ENCODE data around the gene KCTD7.
"Not testable (repeated sequence)": the region's sequence is repeated elsewhere in the genome, so short reads cannot be mapped to it uniquely, and the experiment has no call there.

Gene KCTD7
- total RNA-seq: 37.3 to 43.2 reads per million in 2 donors

GRCh38 chr7:66628361-66629221 lies at the start of gene KCTD7:
KCTD7 (plus strand) TSS chr7:66628881; CDS start chr7:66629065, 184 bp downstream.
- peak; percentile 93 for DNase-seq

- not testable (repeated sequence) for DNase-seq
Observed at GRCh38 chr7:66580380-66580779, 48.3 kb upstream of the KCTD7 start.

GRCh38 chr7:66582816-66583489 lies 45.7 kb upstream of the KCTD7 start:
- not testable (repeated sequence) for DNase-seq

GRCh38 chr7:66583490-66584110 lies 45.1 kb upstream of the KCTD7 start:
- DNase-seq: no peak

GRCh38 chr7:66586181-66586580 lies 42.5 kb upstream of the KCTD7 start:
- DNase-seq: no peak

- not testable (repeated sequence) for DNase-seq
Observed at GRCh38 chr7:66588226-66588625, 40.5 kb upstream of the KCTD7 start.

- DNase-seq: not testable (repeated sequence)
Observed at GRCh38 chr7:66588856-66589570, 39.7 kb upstream of the KCTD7 start.

- not testable (repeated sequence) for DNase-seq
Observed at GRCh38 chr7:66590302-66591057, 38.2 kb upstream of the KCTD7 start.

GRCh38 chr7:66591058-66591798 lies 37.5 kb upstream of the KCTD7 start:
- peak; percentile 16 for DNase-seq

- DNase-seq: peak; percentile 78
Observed at GRCh38 chr7:66591799-66592596, 36.7 kb upstream of the KCTD7 start.

GRCh38 chr7:66592597-66593146 lies 36.0 kb upstream of the KCTD7 start:
- not testable (repeated sequence) for DNase-seq

- not testable (repeated sequence) for DNase-seq
Observed at GRCh38 chr7:66594082-66594481, 34.6 kb upstream of the KCTD7 start.

GRCh38 chr7:66597461-66597860 lies 31.2 kb upstream of the KCTD7 start:
- DNase-seq: no peak

GRCh38 chr7:66602159-66602558 lies 26.5 kb upstream of the KCTD7 start:
- DNase-seq: no peak

- DNase-seq: no peak
Observed at GRCh38 chr7:66604198-66604597, 24.5 kb upstream of the KCTD7 start.

GRCh38 chr7:66606540-66607291 lies 22.0 kb upstream of the KCTD7 start:
- not testable (repeated sequence) for DNase-seq

GRCh38 chr7:66609176-66609575 lies 19.5 kb upstream of the KCTD7 start:
- no peak for DNase-seq

- not testable (repeated sequence) for DNase-seq
Observed at GRCh38 chr7:66614596-66614995, 14.1 kb upstream of the KCTD7 start.

GRCh38 chr7:66615699-66616098 lies 13.0 kb upstream of the KCTD7 start:
- DNase-seq: no peak
